Fibroblast of the aortic adventitia (primary cell): ENCODE data around the gene CHD8. TPM values are rescaled to one million over a fixed set of nuclear protein-coding genes. Genes with fewer than 3 reads are reported as not detected.
"Not testable (repeated sequence)": the region's sequence is repeated elsewhere in the genome, so short reads cannot be mapped to it uniquely, and the experiment has no call there.

ENCODE experiments used
- DNase-seq: peaks from one replicate; pipeline ENCODE4 v3.0.0-alpha.2; 2010; ENCODE audit warnings: low read depth
- H3K4me3 ChIP-seq: 2 replicates; pipeline ENCODE4 v1.5.1; 2011; ENCODE audit warnings: low read depth, mild to moderate bottlenecking, control low read depth, low read length, moderate library complexity
- CTCF ChIP-seq: IDR thresholded peaks from 2 replicates; pipeline ENCODE4 v1.5.1; 2011; ENCODE audit warnings: mild to moderate bottlenecking, low read length, control low read depth, inconsistent platforms; ENCODE audit not compliant: insufficient read depth
- total RNA-seq: library from RNA; depleted of rRNA; stranded (reverse); fragments of >200 nt; gene quantifications from 2 replicates; pipeline ENCODE4 v1.2.3, GENCODE V29; 2012; ENCODE audit warnings: low replicate concordance

The CHD8 gene
- total RNA-seq, 1 donor, result 59.8 TPM

GRCh38 chr14:21384494-21384851 is 71.5 kb downstream of the CHD8 start:
- H3K4me3 ChIP-seq, result peak overlapping the region; percentile 99
- TF ChIP-seq CTCF, result no peak
- no peak for DNase-seq

GRCh38 chr14:21383848-21384493 is 72.0 kb downstream of the CHD8 start, which contains the start of gene SUPT16H:
Gene SUPT16H (minus strand): TSS chr14:21384019. CDS start chr14:21383927, 92 bp downstream.
- H3K4me3 ChIP-seq, result peak within 1 kb of the TSS; percentile 99
- peak; percentile 95 for DNase-seq
- no peak for TF ChIP-seq CTCF

- peak; percentile 54 for DNase-seq
- peak overlapping the region; percentile 99 for H3K4me3 ChIP-seq
- TF ChIP-seq CTCF, result no peak
Measured at GRCh38 chr14:21382886-21383847, 72.8 kb downstream of the CHD8 start.

GRCh38 chr14:21382095-21382494 is 73.8 kb downstream of the CHD8 start:
- peak overlapping the region; percentile 32 for H3K4me3 ChIP-seq
- DNase-seq, result peak; percentile 21
- no peak for TF ChIP-seq CTCF

GRCh38 chr14:21379338-21379737 is 76.6 kb downstream of the CHD8 start:
- H3K4me3 ChIP-seq, result no peak overlapping the region
- TF ChIP-seq CTCF, result no peak
- DNase-seq, result no peak

- H3K4me3 ChIP-seq, result no peak overlapping the region
- DNase-seq, result no peak
- TF ChIP-seq CTCF, result no peak
Measured at GRCh38 chr14:21373980-21374379, 81.9 kb downstream of the CHD8 start.

GRCh38 chr14:21372814-21373213 is 83.1 kb downstream of the CHD8 start:
- H3K4me3 ChIP-seq, DNase-seq: not testable (repeated sequence)
